ENCODE data around the gene SMIM36.
"Not testable (repeated sequence)": the region's sequence is repeated elsewhere in the genome, so short reads cannot be mapped to it uniquely, and the experiment has no call there.

SMIM36 gene

GRCh38 chr17:55501626-55502025, 9.6 kb downstream of the SMIM36 start:
- not testable (repeated sequence) for H3K36me3 ChIP-seq (ENCODE audit: control insufficient read depth, insufficient read depth, low read length); H3K27ac ChIP-seq (ENCODE audit: low read depth, low read length, severe bottlenecking); H3K4me1 ChIP-seq (ENCODE audit: control insufficient read depth, insufficient read depth, low read length, poor library complexity, severe bottlenecking); H3K9me3 ChIP-seq (ENCODE audit: control insufficient read depth, low read length); H3K4me3 ChIP-seq (ENCODE audit: extremely low read depth, insufficient read depth, low read length, poor library complexity, severe bottlenecking)
- WGBS, 2 experiments (ENCODE audit: insufficient coverage in 2 of 2) = 99 to 100% methylated on average over 6 to 8 of the region's 23 CpGs

DNA sequence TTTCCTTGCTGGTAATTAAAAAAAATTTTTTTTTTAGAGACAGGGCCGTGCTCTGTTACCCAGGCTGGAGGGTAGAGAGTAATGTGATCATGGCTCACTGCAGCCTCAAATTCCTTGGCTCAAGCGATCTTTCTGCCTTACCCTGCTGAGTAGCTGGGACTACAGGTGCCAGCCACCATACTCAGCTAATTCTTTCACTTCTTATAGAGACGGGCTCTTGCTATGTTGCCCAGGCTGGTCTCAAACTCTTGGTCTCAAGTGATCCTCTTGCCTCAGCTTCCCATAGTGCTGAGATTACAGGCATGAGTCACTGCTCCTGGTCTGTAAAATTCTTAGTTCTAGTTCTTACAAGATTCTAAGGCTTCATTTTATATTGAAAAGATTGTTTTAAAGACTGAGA, 11.1 kb downstream of the SMIM36 start:
- Histone ChIP-seq H3K4me3 (ENCODE audit: extremely low read depth, insufficient read depth, low read length, poor library complexity, severe bottlenecking) (no peak overlapping the region), H3K4me1 (ENCODE audit: control insufficient read depth, insufficient read depth, low read length, poor library complexity, severe bottlenecking) (no peaks in the 10 kb centered on the region), H3K27ac (ENCODE audit: low read depth, low read length, severe bottlenecking) (peak overlapping the region; percentile 16), H3K9me3 (ENCODE audit: control insufficient read depth, low read length) (no peaks in the 10 kb centered on the region), H3K36me3 (ENCODE audit: control insufficient read depth, insufficient read depth, low read length) (no peaks in the 10 kb centered on the region)
- WGBS, 2 experiments (ENCODE audit: insufficient coverage in 2 of 2) = 75 to 88% methylated on average over 3 of the region's 3 CpGs

GRCh38 chr17:55496094-55496881, 15.0 kb downstream of the SMIM36 start:
- Histone ChIP-seq H3K27ac (ENCODE audit: low read depth, low read length, severe bottlenecking) (peak overlapping the region; percentile 16), H3K9me3 (ENCODE audit: control insufficient read depth, low read length) (no peaks in the 10 kb centered on the region), H3K4me1 (ENCODE audit: control insufficient read depth, insufficient read depth, low read length, poor library complexity, severe bottlenecking) (no peaks in the 10 kb centered on the region), H3K36me3 (ENCODE audit: control insufficient read depth, insufficient read depth, low read length) (no peaks in the 10 kb centered on the region), H3K4me3 (ENCODE audit: extremely low read depth, insufficient read depth, low read length, poor library complexity, severe bottlenecking) (no peak overlapping the region)
- 75% methylated on average over 5 of the region's 8 CpGs for WGBS, 2 experiments (ENCODE audit: insufficient coverage in 2 of 2)

DNA sequence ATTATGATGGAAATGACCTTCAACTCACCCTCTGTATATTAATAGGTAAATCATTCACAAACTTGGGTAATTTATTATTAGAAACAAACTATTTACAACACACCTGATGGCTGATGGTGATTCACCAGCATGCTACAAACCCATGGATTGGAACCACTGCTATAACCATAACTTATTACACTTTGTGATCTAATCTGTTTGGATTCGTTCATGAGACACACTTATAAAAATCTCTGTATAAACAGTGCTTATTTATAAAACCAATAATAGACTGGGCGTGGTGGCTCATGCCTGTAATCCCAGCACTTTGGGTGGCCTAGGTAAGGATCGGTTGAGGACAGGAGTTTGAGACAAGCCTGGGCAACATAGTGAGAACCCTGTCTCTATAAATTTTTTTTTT, 16.0 kb downstream of the SMIM36 start:
- WGBS, 2 experiments (ENCODE audit: insufficient coverage in 2 of 2) = no CpG with 5 or more reads among the region's 3 CpGs
- Histone ChIP-seq H3K9me3 (ENCODE audit: control insufficient read depth, low read length) (no peaks in the 10 kb centered on the region), H3K36me3 (ENCODE audit: control insufficient read depth, insufficient read depth, low read length) (no peaks in the 10 kb centered on the region), H3K27ac (ENCODE audit: low read depth, low read length, severe bottlenecking) (no peak overlapping the region), H3K4me3 (ENCODE audit: extremely low read depth, insufficient read depth, low read length, poor library complexity, severe bottlenecking) (no peak overlapping the region), H3K4me1 (ENCODE audit: control insufficient read depth, insufficient read depth, low read length, poor library complexity, severe bottlenecking) (no peaks in the 10 kb centered on the region)

GRCh38 chr17:55492781-55493341, 18.4 kb downstream of the SMIM36 start:
- Histone ChIP-seq H3K36me3 (ENCODE audit: control insufficient read depth, insufficient read depth, low read length) (no peaks in the 10 kb centered on the region), H3K4me3 (ENCODE audit: extremely low read depth, insufficient read depth, low read length, poor library complexity, severe bottlenecking) (no peak overlapping the region), H3K27ac (ENCODE audit: low read depth, low read length, severe bottlenecking) (peak overlapping the region; percentile 16), H3K9me3 (ENCODE audit: control insufficient read depth, low read length) (no peaks in the 10 kb centered on the region), H3K4me1 (ENCODE audit: control insufficient read depth, insufficient read depth, low read length, poor library complexity, severe bottlenecking) (no peaks in the 10 kb centered on the region)
- 79 to 83% methylated on average over 4 to 6 of the region's 7 CpGs for WGBS, 2 experiments (ENCODE audit: insufficient coverage in 2 of 2)

DNA sequence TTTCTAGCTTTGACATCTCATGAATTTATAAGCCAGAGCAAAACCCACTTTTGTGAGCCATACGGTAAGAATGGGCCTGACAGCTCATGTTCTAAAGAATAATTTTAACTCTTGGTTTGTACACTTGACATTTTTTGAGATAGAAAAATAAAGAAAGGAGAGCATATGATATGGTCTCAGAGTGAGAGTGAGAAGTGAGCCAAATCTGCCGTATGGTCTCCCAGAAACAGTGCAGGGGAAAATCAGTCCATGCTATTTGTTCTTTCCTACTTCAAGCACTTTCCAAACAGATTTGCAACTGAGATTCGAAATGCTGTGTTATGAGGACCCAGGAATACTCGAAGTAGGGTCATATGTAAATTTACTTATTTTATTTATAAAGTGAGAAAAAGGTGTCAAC, 20.9 kb downstream of the SMIM36 start:
- 80 to 86% methylated on average over 1 of the region's 4 CpGs for WGBS, 2 experiments (ENCODE audit: insufficient coverage in 2 of 2)
- Histone ChIP-seq H3K36me3 (ENCODE audit: control insufficient read depth, insufficient read depth, low read length) (no peaks in the 10 kb centered on the region), H3K4me1 (ENCODE audit: control insufficient read depth, insufficient read depth, low read length, poor library complexity, severe bottlenecking) (no peaks in the 10 kb centered on the region), H3K4me3 (ENCODE audit: extremely low read depth, insufficient read depth, low read length, poor library complexity, severe bottlenecking) (no peak overlapping the region), H3K9me3 (ENCODE audit: control insufficient read depth, low read length) (no peaks in the 10 kb centered on the region), H3K27ac (ENCODE audit: low read depth, low read length, severe bottlenecking) (no peak overlapping the region)

DNA sequence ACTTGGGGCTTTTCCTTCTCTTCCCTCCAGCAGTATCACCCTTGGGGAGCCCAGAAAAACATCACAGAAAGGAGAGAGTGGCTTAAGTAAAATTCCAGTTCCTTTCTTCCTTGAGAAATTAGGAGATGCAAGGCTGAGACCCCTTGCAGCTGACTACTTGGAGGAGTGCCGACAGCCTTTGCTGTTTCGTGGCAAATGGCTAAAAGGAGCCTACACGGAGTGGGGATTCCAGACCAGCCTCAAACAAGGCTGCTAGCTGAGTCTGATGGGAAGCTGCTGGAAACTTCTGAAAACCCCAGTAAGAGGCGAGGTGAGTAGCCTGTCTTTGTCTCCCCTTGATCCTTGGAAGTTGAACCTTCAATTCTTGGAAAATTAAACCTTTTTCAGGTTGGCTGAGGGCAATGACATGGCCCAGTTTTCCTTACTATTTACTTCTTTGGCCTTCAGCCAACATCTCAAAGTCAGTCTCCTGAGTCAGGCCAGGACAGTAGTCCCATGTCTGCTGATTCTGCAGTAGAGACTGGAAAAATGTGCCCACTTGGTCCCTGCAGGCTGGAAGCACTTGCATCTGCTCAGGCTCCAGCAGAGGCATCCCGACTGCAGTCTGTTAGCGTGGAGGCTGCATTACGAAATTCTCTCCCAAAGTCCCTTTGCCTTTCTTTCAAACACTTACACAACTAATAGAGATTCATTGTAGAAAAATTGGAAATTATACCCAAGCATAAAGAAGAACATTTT, 23.4 kb downstream of the SMIM36 start:
- Histone ChIP-seq H3K27ac (ENCODE audit: low read depth, low read length, severe bottlenecking) (no peak overlapping the region), H3K9me3 (ENCODE audit: control insufficient read depth, low read length) (no peaks in the 10 kb centered on the region), H3K4me1 (ENCODE audit: control insufficient read depth, insufficient read depth, low read length, poor library complexity, severe bottlenecking) (no peaks in the 10 kb centered on the region), H3K4me3 (ENCODE audit: extremely low read depth, insufficient read depth, low read length, poor library complexity, severe bottlenecking) (no peak overlapping the region), H3K36me3 (ENCODE audit: control insufficient read depth, insufficient read depth, low read length) (no peaks in the 10 kb centered on the region)
- WGBS, 2 experiments (ENCODE audit: insufficient coverage in 2 of 2) = 55 to 61% methylated on average over 4 of the region's 7 CpGs

DNA sequence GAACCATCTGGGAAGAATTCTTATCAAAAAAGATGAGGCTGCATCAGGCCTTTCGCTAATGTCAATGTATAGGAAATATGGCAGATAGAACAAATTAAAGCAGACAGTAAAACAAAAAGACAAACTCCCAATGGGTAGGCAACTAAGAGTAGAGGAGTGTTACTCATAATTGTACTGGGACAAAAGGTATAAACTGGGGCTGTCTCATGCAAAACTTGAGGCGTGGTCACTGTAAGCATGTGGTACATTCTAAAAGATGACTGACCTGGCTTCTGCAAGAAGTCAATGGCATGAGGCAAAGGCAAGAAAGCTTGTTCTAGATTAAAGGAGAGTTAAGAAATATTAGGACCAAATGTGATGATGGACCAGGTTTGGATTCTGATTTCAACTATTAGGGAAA, 26.7 kb downstream of the SMIM36 start:
- Histone ChIP-seq H3K36me3 (ENCODE audit: control insufficient read depth, insufficient read depth, low read length) (no peaks in the 10 kb centered on the region), H3K4me1 (ENCODE audit: control insufficient read depth, insufficient read depth, low read length, poor library complexity, severe bottlenecking) (no peaks in the 10 kb centered on the region), H3K27ac (ENCODE audit: low read depth, low read length, severe bottlenecking) (no peak overlapping the region), H3K9me3 (ENCODE audit: control insufficient read depth, low read length) (no peaks in the 10 kb centered on the region), H3K4me3 (ENCODE audit: extremely low read depth, insufficient read depth, low read length, poor library complexity, severe bottlenecking) (no peak overlapping the region)
- 100% methylated on average over 1 to 2 of the region's 2 CpGs for WGBS, 2 experiments (ENCODE audit: insufficient coverage in 2 of 2)

DNA sequence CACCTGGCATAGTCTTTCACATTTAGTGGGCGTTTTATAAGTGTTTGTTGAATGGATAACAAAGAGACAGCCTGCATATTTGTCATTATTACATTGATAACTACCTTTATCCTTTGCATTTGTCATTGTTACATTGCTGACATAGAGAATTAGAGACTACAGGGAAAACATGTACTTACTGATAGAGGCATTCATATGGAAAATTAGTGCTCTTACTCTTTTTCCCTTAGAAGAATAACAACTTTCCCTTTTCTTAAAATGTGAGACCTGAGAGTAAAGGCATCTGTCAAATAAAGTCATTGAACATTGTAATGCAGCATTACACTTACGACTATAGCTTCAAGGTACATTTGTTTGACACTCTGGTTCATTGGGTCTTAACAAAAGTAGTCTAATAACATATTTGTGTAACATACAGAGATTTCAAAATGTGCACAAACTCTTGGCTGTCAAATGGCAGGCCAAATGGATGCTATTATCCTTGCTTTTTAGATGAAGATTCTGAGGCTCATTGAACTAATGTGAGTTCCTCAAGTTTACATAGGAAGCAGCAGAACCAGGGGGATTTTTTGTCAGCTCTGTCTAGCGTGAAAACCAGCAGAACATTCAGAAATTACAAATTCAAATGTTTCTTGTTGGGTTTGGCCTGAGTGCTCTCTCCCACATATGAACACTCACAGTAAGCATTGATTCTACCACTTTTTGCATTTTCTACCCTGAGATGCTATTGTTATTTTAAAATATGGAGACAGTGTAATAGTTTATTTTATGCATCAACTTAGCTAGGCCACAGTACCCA, 28.5 kb downstream of the SMIM36 start:
- Histone ChIP-seq H3K4me1 (ENCODE audit: control insufficient read depth, insufficient read depth, low read length, poor library complexity, severe bottlenecking) (no peaks in the 10 kb centered on the region), H3K9me3 (ENCODE audit: control insufficient read depth, low read length) (no peaks in the 10 kb centered on the region), H3K4me3 (ENCODE audit: extremely low read depth, insufficient read depth, low read length, poor library complexity, severe bottlenecking) (no peak overlapping the region), H3K27ac (ENCODE audit: low read depth, low read length, severe bottlenecking) (no peak overlapping the region), H3K36me3 (ENCODE audit: control insufficient read depth, insufficient read depth, low read length) (no peaks in the 10 kb centered on the region)
- WGBS, 2 experiments (ENCODE audit: insufficient coverage in 2 of 2) = 80% methylated on average over 1 of the region's 3 CpGs; no CpG with 5 or more reads in 1 of the 2 experiments

DNA sequence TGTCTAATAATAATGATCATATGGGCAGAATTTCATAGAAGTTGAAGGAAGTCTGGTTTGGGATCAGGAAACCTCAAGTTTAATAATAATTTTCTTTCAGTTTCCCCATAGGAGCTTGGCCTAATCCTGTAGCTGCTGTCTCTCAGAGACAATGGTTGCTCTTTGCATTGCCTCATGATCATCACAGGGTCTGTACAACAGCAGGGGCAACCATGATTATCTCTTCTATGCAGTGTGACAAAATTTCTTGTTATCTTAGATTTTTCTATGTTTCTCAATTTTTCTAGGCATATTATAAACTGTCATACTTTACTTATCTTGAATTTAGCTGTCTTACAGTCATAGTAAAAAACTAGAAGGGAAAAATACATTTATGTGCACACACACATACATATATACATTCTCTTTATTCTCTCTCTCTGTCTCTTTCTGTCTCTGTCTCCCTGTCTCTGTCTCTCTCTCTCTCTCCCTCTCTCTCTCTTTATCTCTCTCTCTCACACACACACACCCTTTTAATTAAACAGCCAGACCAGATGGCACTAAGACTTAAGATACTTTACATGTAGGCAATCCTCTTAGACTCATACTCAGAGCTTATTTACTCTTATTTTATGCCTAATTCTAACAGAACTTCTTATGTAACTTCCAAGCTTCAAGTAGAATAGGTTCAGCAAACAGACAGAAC, 30.5 kb downstream of the SMIM36 start:
- no peaks in the 10 kb centered on the region for H3K9me3 ChIP-seq (ENCODE audit: control insufficient read depth, low read length)
- no peaks in the 10 kb centered on the region for H3K36me3 ChIP-seq (ENCODE audit: control insufficient read depth, insufficient read depth, low read length)
- H3K4me1 ChIP-seq (ENCODE audit: control insufficient read depth, insufficient read depth, low read length, poor library complexity, severe bottlenecking) = no peaks in the 10 kb centered on the region
- no peak overlapping the region for H3K27ac ChIP-seq (ENCODE audit: low read depth, low read length, severe bottlenecking)
- H3K4me3 ChIP-seq (ENCODE audit: extremely low read depth, insufficient read depth, low read length, poor library complexity, severe bottlenecking) = no peak overlapping the region
